Stimulated activated CD8-positive, alpha-beta memory T cell treated with anti-CD3 and anti-CD28 coated beads, Interleukin-7, amount 100 ng/mL, for 24 hours (primary cell): ENCODE results near the gene C19orf67.
"Not testable (repeated sequence)": the region's sequence is repeated elsewhere in the genome, so short reads cannot be mapped to it uniquely, and the experiment has no call there.

ENCODE experiments used
- DNase-seq: peaks from one replicate; pipeline ENCODE4 v3.0.0-alpha.2; 2020; ENCODE audit warnings: low read depth

C19orf67 gene

DNA sequence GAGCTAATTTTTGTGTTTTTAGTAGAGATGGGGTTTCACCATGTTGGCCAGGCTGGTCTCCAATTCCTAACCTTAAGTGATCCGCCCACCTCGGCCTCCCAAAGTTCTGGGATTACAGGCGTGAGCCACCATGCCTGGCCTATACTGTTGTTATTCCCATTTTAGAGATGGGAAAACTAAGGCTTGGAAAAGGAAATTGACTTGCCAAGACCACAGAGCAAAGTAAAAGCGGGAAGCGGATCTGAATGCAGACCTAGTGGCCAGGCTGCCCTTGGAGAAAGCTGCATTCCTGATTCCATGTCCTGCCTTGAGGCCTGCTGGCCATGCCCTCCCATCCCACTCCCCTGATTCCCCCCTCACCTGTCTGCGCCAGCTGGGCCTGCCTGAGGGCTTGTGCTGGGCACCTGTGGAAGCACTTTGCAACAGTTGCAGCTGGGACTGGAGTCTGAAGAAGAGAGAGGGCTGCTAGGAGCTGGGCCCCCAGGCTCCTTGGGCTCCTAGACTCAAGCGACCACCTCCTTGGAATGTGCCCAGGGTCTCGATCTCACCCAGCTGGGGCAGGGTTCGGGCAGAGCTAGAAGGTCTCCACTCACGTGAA, 29.4 kb downstream of the C19orf67 start:
- no peak for DNase-seq

DNA sequence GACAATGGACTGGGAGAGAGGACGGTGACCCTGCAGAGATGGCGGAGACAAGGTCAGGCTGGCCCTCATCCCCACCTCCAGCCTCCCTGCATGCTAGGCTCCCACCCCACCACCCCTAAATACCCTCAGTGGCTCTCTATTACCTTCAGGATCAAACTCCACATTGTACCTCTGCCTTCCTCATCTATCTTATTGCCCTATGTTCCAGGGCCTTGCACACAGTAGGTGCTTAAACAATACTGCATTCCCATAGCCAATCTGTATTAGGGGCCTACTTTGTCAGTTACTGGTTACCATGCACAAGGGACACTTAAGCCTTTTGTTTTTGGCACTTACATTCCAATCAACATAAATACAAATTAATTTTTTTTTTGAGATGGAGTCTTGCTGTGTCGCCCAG, 30.2 kb downstream of the C19orf67 start:
- DNase-seq, result no peak

DNA sequence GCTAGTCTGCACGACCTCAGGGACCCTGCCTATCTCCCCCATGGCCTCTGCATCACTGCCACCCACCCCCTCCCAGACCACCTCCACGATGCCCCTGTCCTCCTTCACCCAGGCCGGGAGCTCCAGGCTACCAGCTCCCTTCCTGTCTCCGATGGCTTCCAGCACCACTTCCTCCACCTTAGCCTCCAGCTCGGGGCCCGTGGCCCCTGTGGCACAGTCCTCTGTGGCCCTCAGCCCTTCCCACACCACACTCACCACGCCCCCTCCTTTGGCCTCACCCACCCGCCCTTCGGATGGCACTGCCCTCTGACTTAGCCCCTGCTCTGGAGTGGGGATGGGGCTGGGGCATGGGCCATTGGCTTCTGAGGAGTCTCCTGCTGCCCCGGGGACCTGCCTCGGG, 30.9 kb downstream of the C19orf67 start:
- no peak for DNase-seq

DNA sequence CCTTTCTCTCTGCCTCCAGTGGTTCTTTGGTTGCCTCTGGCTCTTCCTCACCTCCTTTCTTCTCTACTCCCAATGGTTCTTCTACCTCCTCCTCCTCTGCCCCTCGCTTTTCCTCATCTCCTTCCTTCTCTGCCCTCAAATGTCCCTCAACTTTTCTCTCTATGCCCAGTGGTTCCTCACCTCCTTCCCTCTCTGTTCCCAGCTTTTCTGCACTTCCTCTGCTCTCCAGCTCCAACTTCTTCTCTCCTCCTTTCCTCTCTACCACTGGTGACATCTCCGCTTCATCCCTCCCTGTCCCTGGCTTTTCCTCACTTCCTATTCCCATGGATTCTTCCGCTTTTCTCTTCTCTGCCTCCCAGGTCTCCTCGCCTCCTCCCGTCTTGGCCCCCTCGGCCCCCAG, 31.5 kb downstream of the C19orf67 start:
- no peak for DNase-seq

DNA sequence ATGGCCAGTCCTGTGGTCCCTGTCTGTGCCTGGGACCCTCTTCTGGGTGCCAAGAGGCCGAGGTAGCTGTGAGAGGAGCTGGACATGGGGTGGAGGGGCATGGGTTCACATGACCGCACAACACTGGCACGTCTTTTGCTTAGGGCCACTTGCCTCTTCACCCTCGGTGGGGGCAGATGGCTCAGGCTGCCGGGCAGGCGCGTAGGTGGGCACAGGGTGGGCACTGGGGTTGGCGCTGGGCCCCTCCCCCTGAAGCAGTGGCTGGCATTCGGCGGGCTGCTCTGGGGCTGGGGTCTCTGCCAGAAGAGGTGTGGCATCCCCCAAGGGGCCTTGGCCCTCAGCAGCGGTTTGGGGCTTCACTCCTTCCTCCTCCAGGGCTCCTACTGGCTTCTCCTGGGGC, 32.1 kb downstream of the C19orf67 start:
- no peak for DNase-seq

DNA sequence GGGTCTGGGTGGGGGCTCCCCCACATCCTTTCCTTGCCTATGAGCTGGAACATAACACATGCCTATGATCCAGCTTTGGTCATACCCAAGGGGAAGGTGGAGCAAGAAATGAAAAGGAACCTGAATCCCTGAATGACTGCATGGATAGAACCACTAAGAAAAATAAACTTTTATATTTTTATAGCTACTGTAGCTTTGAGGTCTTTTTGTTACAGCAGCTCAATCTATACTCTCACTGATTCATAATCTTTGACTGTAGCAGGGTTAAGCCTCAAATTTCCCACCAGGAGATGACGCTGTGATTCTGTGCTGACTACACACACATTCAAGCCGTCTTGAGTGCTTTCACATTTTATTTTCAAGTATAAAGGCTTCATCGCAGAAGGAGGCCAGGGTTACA, 32.6 kb downstream of the C19orf67 start:
- no peak for DNase-seq

DNA sequence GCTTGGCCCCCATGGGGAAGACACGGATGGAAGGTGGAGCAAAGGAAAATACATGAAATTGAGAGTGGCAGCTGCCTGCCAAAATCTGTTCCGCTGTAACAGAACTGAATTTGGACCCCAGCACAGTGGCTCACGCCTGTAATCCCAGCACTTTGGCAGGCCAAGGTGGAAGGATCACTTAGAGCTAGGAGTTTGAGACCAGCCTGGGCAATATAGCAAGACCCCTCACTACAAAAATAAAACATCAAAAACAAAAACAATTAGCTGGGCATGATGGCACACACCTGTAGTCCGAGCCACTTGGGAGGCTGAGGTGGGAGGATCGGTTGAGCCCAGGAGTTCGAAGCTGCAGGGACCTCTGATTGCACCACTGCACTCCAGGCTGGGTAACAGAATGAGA, 33.1 kb downstream of the C19orf67 start:
- DNase-seq, result no peak

DNA sequence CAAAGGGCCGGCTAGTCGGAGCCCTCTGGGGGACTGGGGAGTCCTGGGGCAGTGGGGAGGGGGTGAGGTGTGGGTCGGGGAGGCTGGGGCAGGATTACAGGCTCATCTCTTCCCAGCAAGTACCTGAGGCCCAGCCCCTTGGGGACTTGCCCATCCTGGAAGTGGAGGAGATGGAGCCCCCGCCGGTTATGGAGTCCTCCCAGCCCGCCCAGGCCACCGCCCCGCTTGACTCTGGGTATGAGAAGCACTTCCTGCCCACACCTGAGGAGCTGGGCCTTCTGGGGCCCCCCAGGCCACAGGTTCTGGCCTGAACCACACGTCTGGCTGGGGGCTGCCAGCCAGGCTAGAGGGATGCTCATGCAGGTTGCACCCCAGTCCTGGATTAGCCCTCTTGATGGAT, 33.6 kb downstream of the C19orf67 start:
- no peak for DNase-seq

DNA sequence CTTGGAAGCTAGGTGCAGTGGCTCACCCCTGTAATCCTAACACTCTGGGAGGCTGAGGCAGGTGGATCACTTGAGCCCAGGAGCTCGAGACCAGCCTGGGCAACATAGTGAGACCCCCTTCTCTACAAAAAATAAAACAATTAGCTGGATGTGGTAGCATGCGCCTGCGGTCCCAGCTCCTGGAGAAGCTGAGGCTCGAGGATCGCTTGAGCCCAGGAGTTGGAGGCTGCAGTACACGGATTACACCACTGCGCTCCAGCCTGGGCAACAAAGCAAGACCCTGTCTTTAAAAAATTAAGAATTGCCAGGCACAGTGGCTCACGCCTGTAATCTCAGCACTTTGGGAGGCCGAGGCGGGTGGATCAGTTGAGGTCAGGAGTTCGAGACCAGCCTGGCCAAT, 34.6 kb downstream of the C19orf67 start:
- DNase-seq, result not testable (repeated sequence)

DNA sequence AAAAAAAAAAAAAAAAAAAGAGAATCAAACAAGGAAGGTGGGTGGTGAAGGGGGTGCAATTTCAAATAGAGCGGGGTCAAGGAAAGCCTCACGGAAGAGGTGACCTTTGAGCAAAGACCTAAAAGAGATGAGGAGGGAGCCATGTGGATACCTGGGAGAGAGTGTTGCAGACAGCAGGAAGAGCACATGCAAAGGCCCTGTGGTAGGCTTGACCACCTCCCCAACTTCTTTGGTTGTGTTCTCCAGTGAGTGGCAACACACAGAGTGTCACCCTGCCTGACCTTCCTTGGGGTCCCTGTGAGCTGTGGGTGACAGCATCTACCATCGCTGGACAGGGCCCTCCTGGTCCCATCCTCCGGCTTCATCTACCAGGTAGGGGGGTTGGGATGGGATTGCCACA, 35.1 kb downstream of the C19orf67 start:
- DNase-seq, result no peak

DNA sequence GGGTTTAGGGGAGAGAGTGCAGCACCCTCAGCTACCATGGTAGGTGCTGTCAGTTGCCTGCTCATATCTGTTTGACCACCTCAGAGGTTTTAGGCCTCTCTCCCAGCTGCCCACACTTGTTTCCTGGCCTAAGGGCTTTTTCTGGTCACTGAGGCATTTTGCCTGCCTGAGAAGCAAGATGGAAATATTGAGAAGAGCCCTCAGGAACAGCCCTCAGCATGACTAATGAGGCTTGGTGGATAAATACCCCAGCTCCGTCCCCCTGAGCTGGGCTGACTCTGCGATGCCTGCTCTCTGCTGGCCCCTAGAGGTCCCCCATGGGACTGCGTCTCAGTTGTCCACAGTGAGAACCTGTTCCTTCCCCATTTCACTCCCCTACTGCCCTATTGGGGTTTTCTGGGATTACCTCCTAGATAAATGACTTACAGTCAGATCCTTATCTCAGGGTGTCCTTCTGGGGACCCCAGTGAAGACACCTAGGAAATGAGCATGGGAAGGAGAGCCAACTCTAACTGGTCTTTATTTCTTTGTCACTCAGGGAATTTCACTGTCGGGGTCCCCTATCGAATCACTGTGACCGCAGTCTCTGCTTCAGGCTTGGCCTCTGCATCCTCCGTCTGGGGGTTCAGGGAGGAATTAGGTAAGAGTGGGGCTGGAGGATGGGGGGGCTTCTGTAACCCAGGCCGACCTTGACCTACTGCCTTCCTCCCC, 37.0 kb downstream of the C19orf67 start:
- DNase-seq, result peak; percentile 64

DNA sequence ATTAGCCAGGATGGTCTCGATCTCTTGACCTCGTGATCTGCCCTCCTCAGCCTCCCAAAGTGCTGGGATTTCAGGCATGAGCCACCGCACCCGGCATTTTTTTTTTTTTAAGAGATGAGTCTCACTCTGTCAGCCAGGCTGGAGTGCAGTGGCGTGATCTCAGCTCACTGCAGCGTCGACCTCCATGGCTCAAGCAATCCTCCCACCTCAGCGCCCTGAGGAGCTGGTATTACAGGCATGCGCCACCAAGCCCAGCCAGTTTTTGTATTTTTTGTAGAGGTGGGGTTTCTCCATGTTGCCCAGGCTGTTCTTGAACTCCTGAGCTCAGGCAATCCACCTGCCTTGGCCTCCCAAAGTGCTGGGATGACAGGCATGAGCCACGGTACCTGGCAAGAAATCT, 37.7 kb downstream of the C19orf67 start:
- not testable (repeated sequence) for DNase-seq

DNA sequence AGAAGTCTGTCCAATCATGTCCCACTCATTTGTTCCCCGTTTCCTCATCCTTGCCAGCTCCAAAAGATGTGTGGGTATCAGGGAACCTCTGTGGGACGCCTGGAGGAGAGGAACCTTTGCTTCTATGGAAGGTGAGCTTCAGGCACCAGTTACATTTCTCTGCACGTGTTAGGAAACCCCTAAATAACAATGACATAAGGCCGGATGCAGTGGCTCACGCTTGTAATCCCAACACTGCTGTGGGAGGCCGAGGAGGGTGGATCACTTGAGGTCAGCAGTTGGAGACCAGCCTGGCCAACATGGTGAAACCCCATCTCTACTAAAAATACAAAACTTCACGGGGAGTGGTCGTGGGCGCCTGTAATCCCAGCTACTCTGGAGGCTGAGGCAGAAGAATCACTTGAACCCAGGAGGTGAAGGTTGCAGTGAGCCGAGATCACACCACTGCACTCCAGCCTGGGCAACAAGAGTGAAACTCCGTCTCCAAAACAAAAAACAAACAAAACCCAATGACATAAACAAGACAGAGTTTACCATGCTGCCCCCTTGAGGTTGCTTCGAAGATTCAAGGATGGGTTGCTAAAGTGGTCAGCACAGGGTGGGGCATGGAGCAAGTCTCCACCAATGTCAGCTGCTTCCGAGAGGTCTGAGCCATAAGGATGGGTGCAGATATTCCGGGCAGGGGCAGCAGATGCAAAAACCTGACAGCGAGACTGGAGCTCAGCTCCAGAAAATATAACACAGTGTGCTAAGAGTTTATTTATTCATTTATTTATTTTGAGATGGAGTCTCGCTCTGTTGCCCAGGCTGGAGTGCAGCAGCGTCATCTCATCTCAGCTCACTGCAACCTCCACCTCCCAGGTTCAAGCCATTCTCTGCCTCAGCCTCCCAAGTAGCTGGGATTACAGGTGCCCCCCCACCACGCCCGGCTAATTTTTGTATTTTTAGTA, 42.6 kb downstream of the C19orf67 start:
- not testable (repeated sequence) for DNase-seq

DNA sequence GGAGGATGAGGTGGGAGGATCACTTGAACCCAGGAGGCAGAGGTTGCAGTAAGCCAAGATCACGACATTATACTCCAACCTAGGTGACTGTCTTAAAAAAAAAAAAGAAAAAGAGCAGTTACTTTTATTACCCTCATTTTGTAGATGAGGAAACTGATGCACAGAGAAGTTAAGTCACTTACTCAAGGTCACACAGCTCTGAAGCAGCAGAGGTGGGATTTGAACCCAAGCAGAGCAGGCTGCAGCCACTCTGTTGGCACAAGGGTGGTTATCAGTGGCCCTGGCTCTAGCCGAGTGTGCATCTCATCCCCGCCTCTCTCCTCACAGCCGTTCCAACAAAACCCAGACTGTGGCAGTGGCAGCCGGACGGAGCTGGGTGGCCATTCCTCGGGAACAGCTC, 46.4 kb downstream of the C19orf67 start:
- DNase-seq, result no peak

DNA sequence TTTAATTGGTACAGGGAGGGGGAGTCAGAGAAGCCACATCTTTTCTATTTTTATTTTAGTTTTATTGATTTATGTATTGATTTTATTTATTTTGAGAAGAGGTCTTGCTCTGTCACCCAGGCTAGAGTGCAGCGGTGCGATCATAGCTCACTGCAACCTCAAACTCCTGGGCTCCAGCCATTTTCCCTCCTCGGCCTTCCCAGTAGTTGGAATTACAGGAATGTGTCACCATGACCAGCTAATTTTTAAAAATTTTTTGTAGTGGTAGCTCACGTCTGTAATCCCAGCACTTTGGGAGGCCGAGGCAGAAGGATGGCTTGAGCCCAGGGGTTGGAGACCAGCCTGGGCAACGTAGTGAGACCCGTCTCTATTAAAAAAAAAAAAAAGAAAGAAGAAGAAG, 49.9 kb downstream of the C19orf67 start:
- DNase-seq, result no peak

DNA sequence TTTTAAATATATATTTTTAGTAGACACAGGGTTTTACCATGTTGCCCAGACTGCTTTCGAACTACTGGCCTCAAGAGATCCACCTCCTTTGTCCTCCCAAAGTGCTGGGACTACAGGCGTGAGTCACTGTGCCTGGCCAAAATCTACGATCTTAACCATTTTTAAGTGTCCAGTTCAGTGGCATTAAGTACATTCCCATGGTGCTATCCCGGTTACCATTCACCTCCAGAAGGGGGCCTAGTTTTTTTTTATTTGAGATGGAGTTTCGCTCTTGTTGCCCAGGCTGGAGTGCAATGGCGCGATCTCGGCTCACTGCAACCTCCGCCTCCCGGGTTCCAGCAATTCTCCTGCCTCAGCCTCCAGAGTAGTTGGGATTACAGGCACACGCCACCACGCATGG, 50.4 kb downstream of the C19orf67 start:
- DNase-seq, result not testable (repeated sequence)

DNA sequence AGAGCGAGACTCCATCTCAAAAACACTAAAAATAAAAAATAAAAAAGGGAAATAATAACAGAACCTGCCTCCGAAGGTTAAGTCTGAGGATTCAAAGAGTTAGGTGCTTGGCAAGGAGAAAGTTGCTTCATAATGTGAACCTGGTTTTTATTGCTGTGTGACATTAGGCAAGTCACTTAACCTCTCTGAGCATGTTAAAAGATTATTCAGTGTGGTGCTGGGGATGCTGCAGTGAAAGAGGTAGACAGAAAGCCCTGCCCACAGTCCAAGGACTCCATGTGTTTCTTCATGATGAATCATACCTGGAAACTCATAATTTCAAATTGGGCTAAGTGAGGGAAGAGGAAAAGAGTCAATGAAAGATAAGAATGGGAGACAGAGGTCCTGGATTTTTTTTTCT, 51.6 kb downstream of the C19orf67 start:
- no peak for DNase-seq

DNA sequence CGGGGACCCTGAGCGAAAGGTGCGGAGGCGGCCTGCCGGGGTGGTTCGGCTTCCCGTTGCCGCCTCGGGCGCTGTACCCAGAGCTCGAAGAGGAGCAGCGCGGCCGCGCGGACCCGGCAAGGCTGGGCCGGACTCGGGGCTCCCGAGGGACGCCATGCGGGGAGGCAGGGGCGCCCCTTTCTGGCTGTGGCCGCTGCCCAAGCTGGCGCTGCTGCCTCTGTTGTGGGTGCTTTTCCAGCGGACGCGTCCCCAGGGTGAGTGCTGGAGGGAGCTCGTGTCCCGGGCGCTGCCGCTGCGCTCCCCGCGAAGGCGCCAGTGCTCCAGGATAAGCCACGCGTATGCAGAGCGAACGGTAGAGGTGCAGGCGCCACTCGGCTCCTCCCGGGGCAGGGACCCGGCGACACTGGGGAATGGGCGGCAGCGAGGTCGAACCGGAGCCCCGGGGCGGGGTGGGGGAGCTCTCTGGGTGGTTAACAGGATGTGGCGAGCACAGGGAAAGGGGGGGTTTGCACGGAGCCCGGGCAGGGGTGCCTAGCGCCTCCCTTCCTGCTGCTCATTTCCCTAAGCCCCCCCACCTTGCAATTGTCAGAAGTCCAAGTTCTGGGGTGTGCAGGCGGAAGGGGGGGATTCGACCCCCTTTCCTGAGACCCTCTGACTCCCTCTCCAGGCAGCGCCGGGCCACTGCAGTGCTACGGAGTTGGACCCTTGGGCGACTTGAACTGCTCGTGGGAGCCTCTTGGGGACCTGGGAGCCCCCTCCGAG, 53.7 kb downstream of the C19orf67 start, which contains the start of gene IL27RA:
IL27RA (plus strand) TSS at position 44 of the 762 bp plus-strand sequence; CDS start at position 155, 111 bp downstream.
- peak; percentile 55 for DNase-seq
